GM13976 (cell line): ENCODE data around the gene EPHA6.

Experiments used
- DNase-seq: peaks from one replicate; pipeline ENCODE4 v3.0.0; 2012; ENCODE audit warnings: low spot score
- CTCF ChIP-seq: IDR thresholded peaks from 2 replicates; pipeline ENCODE4 v1.5.1; 2012; ENCODE audit warnings: borderline replicate concordance, mild to moderate bottlenecking; ENCODE audit not compliant: insufficient read depth; ENCODE audit errors: extremely low read depth, missing control alignments, control extremely low read depth
- in situ Hi-C: fragments of 300-500 bp; cut with MboI; formaldehyde crosslinking; loops from one replicate; pipeline ENCODE4 v1.12.0; 2022; ENCODE audit warnings: low sequenced_read_pairs, mixed read lengths, inconsistent platforms; ENCODE audit not compliant: unreplicated experiment

EPHA6 gene

GRCh38 chr3:96813820-96814650, at the start of gene EPHA6:
TSS of gene EPHA6 (plus strand) at chr3:96814594.
- TF ChIP-seq CTCF: no peak
- DNase-seq: peak; percentile 49
- in situ Hi-C loops: no loop called here

- DNase-seq: no peak
- in situ Hi-C loops: no loop called here
- TF ChIP-seq CTCF: no peak
Observed at GRCh38 chr3:96776818-96777217, 37.6 kb upstream of the EPHA6 start.

GRCh38 chr3:96779810-96780209, 34.6 kb upstream of the EPHA6 start:
- TF ChIP-seq CTCF: no peak
- in situ Hi-C loops: no loop called here
- DNase-seq: no peak

- TF ChIP-seq CTCF: no peak
- DNase-seq: no peak
- in situ Hi-C loops: no loop called here
Observed at GRCh38 chr3:96796101-96796500, 18.3 kb upstream of the EPHA6 start.

GRCh38 chr3:96803870-96804269, 10.5 kb upstream of the EPHA6 start:
- in situ Hi-C loops: no loop called here
- DNase-seq: no peak
- TF ChIP-seq CTCF: no peak

GRCh38 chr3:96806341-96806740, 8.1 kb upstream of the EPHA6 start:
- DNase-seq: no peak
- in situ Hi-C loops: no loop called here
- TF ChIP-seq CTCF: no peak
